ENCODE measurements around the gene MIR17HG.

Gene MIR17HG

DNA sequence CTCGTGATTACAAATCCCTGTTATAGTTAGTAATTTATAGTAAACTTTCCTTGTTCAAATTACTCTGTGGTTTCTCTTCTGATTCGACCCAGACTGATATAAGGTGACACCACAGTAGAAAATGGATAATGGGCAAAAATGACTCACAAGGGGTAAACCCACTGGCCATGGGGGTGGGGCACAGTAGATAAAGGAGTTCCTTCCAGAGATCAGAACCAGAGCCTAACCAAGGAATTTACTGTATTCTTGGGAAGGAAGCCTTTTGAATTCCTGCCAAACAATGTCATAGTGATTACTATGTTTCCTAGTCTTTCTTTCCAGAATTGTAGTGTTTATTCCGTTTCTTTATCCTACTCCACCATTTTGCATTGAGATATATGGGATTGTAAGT, 21.9 kb downstream of the MIR17HG start:
- no peak for DNase-seq

- no peak for DNase-seq
Measured at GRCh38 chr13:91370501-91370900, 23.0 kb downstream of the MIR17HG start.

DNA sequence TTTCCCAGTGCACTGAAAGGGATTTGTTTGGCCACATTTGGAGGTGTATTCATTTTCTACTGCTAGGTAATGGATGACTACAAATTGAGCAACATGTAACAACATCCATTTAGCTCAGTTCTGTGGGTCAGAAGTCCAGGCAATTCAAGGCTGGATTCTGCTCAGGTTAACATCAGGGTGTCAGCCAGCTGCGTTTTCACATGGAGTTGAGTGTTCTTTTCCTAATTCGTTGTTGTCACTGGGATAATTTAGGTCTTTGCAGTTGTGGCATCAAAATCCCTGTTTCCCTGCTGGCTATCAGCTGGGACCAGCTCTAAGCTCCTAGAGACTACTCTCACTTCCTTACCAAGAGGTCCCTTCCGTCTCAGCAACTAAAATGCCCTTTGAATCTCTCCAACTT, 25.4 kb downstream of the MIR17HG start:
- no peak for DNase-seq

- no peak for DNase-seq
Measured at GRCh38 chr13:91375116-91375729, 27.7 kb downstream of the MIR17HG start.

- no peak for DNase-seq
Measured at GRCh38 chr13:91381371-91381770, 33.9 kb downstream of the MIR17HG start.

DNA sequence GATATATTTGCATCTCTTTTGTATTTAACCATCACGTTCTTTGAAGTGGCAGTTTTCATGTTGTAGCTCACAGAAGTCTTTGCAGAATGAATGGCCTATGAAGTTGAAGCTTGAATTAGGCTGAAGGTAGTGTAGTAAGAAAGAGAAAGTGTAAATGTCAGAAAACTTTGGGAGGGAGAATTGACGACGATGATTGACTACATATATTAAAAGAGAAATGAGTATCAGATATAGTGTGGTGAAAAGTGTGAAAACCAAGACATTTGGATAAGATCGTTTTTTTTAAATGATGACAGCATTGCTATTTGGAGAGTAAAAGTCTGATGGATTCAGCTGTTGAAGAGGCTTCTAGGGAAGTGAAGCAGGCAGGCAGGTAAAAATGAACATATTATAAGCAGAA, 36.3 kb downstream of the MIR17HG start:
- DNase-seq: no peak

DNA sequence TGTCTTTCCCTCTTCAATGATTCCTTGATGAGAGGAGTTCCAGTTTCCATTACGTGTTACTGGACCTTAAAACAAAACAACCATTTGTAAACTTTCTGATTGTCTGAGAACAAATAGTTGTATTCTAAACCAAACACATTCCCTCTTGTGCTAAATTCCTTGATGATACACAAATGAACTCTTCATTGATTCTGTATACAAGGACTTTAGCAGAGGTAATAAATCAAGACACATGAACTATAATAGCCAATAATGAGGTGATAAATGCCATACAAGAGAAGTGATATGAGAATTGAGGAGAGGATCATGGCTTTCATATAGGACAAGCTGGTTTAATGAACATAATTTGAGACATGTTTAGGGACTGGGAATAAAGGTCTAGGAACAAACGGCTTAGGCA, 37.4 kb downstream of the MIR17HG start:
- DNase-seq: no peak

- DNase-seq: no peak
Measured at GRCh38 chr13:91389186-91389585, 41.7 kb downstream of the MIR17HG start.

GRCh38 chr13:91397595-91397994, 50.1 kb downstream of the MIR17HG start:
- DNase-seq: no peak

- peak; percentile 53 for DNase-seq
Measured at GRCh38 chr13:91398413-91399188, 51.1 kb downstream of the MIR17HG start, which contains the start of gene GPC5. GPC5 (plus strand) TSS chr13:91398621.

DNA sequence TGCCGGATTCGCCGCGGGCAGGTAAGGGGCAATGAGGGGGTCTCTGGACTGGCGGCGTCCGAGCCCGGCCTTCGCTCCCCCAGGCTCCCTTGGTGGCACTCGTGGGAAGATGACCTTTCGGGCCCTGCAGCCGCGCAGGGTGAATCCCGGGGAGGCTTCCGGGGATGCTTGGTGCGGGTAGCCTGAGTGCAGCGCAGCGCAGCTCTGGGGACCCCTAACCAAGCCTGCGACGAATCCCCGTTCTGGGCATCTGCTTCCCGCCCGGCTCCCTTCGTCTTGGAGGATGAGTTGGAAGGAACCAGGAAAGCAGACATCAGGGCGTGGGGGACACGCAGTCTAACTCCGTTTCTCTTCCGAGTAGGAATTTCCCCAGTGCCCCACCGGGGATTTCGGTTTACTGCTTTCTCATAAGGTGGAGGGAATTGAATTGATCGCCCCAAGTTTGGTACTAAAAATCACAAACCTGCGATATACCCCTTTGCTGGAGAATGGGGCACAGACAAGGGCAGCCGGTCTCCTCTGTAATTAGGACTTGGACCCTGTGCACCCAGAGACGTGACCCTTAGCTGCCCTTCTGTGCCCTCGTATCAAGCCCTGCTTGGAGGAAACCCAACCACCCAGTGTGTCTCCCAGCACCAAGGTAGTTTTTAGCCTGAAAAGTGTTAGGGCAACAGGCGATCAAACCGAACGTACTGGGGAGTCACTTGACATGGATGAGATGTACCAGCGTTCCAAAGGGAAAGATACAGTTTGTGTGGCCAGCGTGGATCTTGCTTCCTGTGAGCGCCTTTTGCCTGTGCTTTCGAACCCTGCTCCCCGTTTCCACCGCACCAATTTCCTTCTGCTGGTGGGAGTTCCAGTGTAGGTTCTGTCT, 51.9 kb downstream of the MIR17HG start:
- DNase-seq: no peak

DNA sequence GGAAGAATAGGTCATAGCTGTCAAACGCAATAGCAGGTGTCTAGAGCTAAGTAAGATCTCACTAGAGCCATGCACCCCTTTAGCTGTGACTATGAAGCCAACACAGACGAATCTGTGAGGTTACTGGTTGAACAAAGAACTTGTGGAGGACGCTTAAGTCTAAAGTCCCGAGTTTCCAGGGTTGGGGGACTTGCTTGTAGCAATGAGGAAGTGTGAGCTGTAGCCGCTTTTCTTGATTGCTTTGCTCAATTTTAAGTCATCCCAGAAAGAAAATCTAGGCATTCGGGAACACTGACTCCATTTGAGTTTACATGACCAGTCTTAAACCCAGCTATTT, 52.5 kb downstream of the MIR17HG start:
- no peak for DNase-seq

DNA sequence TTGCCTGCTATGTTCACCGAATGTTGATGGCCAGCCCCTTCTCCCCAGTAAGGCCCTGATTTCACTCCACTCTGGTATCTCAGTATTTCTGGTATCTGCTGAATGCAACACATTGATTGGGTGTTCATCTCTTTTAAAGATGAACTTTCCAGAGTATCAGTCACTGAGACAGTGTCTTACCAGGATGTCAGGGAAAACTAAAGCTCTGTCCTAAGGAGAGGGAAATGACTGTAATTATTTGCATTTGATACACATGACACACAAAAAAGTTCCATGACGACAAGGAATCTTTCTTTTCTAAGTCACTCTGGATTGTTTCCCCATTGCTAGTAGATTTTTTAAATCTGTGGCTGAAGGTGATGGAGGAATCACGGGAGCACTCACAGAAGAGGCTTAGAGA, 53.2 kb downstream of the MIR17HG start:
- DNase-seq: no peak

GRCh38 chr13:91401920-91402319, 54.4 kb downstream of the MIR17HG start:
- DNase-seq: no peak

All from NCI-H510A (cell line).